ENCODE data around the gene PPP6R2. TPM values are rescaled to one million over a fixed set of nuclear protein-coding genes. Genes with fewer than 3 reads are reported as not detected.
"Not testable (repeated sequence)": the region's sequence is repeated elsewhere in the genome, so short reads cannot be mapped to it uniquely, and the experiment has no call there.

Gene PPP6R2
- total and polyA plus RNA-seq, 7 donors = 15.0 to 64.5 (median 40.7) TPM

GRCh38 chr22:50376085-50376651, 33.0 kb downstream of the PPP6R2 start:
- no peaks in the 10 kb centered on the region for H3K4me1 ChIP-seq
- no peaks in the 10 kb centered on the region for H3K27me3 ChIP-seq
- no peak overlapping the region for H3K27ac ChIP-seq
- no peak for TF ChIP-seq POLR2AphosphoS5 (IDR thresholded peaks at IDR 0.05)
- no peak for TF ChIP-seq EP300 (IDR thresholded peaks at IDR 0.05)
- no peak for TF ChIP-seq POLR2A (IDR thresholded peaks at IDR 0.05)
- no peak for TF ChIP-seq CTCF (IDR thresholded peaks at IDR 0.05)
- H3K9me3 ChIP-seq = no peaks in the 10 kb centered on the region
- intact Hi-C loops (cut with DNase I) = no loop called here
- WGBS, 2 donors = 68 to 91% methylated on average over 5 of the region's 5 CpGs
- H3K36me3 ChIP-seq = peaks cover 3 to 66% (median 18%) of the 10 kb centered on the region in 4 donors
- H3K4me3 ChIP-seq = no peak overlapping the region
- DNase-seq = no peak

- intact Hi-C loops (cut with DNase I); H3K4me3 ChIP-seq; H3K4me1 ChIP-seq; DNase-seq; H3K27me3 ChIP-seq; H3K9me3 ChIP-seq; H3K27ac ChIP-seq: not testable (repeated sequence)
- peaks cover 0 to 22% (median 6%) of the 10 kb centered on the region in 4 donors for H3K36me3 ChIP-seq
- 87 to 93% methylated on average over 15 of the region's 15 CpGs for WGBS, 2 donors
These were observed 38.0 kb downstream of the PPP6R2 start for GRCh38 chr22:50381021-50381555.

- TF ChIP-seq POLR2AphosphoS5 (IDR thresholded peaks at IDR 0.05) (no peak), POLR2A (IDR thresholded peaks at IDR 0.05) (no peak), CTCF (IDR thresholded peaks at IDR 0.05) (no peak), EP300 (IDR thresholded peaks at IDR 0.05) (no peak)
- intact Hi-C loops (cut with DNase I) = no loop called here
- peaks cover 0 to 18% (median 7%) of the 10 kb centered on the region in 4 donors for H3K4me1 ChIP-seq
- 20 to 58% methylated on average over 6 of the region's 6 CpGs for WGBS, 2 donors
- no peak overlapping the region for H3K27ac ChIP-seq
- H3K36me3 ChIP-seq = peaks cover 0 to 42% (median 13%) of the 10 kb centered on the region in 4 donors
- no peak for DNase-seq
- no peaks in the 10 kb centered on the region for H3K27me3 ChIP-seq
- H3K9me3 ChIP-seq = no peaks in the 10 kb centered on the region
- no peak overlapping the region for H3K4me3 ChIP-seq
These were observed 53.7 kb downstream of the PPP6R2 start for GRCh38 chr22:50396751-50397370.

DNA sequence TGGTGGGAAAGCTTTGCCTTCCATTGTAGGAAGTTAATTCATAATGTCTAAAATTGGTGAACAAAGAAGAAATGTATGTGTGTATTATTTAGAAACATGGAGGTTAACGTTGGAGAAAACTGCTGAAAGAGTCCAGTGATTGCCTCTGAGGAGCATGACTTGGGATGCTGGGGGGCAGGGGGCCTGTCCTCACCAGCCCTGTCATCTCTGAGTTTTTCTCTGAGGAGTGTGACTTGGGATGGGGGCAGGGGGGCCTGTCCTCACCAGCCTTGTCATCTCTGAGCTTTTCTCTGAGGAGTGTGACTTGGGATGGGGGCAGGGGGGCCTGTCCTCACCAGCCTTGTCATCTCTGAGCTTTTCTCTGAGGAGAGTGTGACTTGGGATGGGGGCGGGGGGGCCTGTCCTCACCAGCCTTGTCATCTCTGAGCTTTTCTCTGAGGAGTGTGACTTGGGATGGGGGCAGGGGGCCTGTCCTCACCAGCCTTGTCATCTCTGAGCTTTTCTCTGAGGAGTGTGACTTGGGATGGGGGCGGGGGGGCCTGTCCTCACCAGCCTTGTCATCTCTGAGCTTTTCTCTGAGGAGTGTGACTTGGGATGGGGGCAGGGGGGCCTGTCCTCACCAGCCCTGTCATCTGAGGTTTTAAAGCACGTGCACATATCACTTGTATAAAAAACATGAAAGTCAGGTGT, 54.4 kb downstream of the PPP6R2 start:
- DNase-seq; intact Hi-C loops (cut with DNase I): not testable (repeated sequence)
- H3K36me3 ChIP-seq = peaks cover 0 to 42% (median 11%) of the 10 kb centered on the region in 4 donors

DNA sequence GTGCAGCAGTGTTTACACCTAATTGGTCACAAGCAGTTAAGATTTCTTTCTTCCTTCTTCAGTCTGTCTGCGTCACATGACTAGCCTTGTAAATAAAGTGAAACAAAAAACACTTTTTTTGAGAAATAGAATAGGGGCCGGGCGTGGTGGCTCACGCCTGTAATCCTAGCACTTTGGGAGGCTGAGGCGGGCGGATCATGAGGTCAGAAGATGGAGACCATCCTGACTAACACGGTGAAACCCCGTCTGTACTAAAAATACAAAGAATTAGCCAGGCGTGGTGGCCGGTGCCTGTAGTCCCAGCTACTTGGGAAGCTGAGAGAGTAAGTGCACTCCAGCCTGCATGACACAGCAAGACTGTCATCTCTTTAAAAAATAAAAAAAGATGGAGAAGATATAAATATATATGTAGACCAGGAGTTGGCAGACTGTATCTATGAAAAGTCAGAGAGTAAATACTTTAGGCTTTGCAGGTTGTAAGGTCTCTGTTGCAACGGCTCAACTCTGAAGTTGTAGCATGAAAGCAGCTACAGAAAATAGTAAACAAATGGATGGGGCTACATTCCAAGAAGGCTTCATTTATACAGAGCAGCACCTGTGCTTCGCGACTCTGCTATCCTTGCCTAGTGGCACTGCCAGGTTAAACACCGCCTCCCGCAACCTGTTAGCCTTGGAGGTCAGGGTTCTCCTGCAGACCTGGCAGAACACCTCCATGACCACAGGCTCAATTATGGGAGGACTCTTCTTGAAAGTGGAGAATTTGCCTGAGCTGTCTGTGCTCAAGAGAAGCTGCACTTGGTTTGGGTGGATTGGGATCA, 55.9 kb downstream of the PPP6R2 start:
- WGBS, 2 donors = 69 to 70% methylated on average over 15 of the region's 15 CpGs
- TF ChIP-seq POLR2A (IDR thresholded peaks at IDR 0.05) = no peak
- no peak for TF ChIP-seq POLR2AphosphoS5 (IDR thresholded peaks at IDR 0.05)
- TF ChIP-seq EP300 (IDR thresholded peaks at IDR 0.05) = no peak
- no peak for TF ChIP-seq CTCF (IDR thresholded peaks at IDR 0.05)

More for the DNA sequence above, 54.4 kb downstream of the PPP6R2 start:
- peaks cover 0 to 18% (median 7%) of the 10 kb centered on the region in 4 donors for H3K4me1 ChIP-seq
- H3K9me3 ChIP-seq, H3K27me3 ChIP-seq, H3K27ac ChIP-seq, H3K4me3 ChIP-seq: not testable (repeated sequence)
- WGBS, 2 donors = 68 to 82% methylated on average over 3 to 4 of the region's 4 CpGs

More for the DNA sequence above, 55.9 kb downstream of the PPP6R2 start:
- H3K36me3 ChIP-seq = peaks cover 0 to 38% (median 8%) of the 10 kb centered on the region in 4 donors
- no peaks in the 10 kb centered on the region for H3K27me3 ChIP-seq
- DNase-seq = no peak
- H3K4me3 ChIP-seq = no peak overlapping the region
- peaks cover 0 to 25% (median 7%) of the 10 kb centered on the region in 4 donors for H3K4me1 ChIP-seq
- H3K27ac ChIP-seq = peak overlapping the region; percentile 10 to 54 (median 48)
- H3K9me3 ChIP-seq = no peaks in the 10 kb centered on the region
- intact Hi-C loops (cut with DNase I) = no loop called here
